ENCODE results near the gene ITIH4.

ITIH4 gene

DNA sequence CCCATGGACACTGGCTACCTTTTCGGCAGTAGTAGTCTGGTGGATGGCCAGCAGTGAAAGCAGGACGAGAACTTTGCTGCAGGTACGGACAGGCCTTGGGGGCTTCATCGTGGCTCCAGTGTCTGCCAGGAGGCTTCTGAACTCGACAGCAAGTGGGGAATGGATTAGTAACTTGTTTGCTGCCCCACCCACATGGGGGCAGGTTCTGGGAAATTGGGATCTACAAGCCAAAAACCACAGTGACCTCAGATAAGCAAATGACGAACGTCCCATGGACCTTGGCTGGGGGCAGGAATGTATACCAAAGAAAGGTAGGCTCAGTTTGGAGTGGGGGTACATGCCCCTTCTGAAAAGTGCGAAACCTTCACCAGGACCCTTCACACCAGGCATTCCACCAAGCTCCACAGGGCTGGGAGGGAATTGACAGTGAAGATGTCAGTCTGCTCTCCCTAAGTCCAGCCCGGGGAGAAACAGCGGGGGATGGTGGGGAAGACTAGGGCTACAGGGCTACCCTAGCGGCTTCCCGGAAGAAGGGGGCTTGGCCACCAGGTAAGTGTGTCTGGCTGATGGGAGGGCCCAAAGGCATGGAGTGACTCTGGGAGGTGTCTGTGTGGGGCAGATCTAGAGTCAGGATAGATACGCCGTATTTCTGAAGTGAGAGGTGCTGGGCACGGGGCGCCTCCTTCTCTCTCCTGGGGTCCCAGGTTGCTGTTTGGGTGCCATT lies at the start of gene ITIH4:
TSS of gene ITIH4 (minus strand) at position 138 of the 724 bp plus-strand sequence. CDS start at position 108, 30 bp downstream.
- no peak for DNase-seq (ENCODE audit: low read depth)

DNA sequence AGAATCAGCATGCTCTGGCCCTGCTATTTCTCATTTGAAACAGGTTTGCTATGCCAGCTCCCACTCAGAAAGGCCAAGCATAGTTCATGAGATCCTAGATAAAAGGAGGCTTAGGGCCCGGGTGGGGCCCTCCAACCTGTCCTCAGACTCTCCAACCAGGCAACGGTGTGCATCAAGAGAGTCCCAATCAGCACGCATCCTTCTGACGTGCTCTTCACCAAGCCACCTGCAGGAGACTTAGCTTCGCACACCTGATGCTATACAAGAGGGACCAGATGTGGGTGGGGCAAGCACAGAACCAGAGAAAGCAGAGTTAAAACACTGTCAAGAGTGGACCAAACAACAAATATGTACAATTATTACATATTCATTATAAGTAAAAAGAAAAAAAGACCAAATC lies 49.6 kb upstream of the ITIH4 start:
- DNase-seq (ENCODE audit: low read depth), result no peak

DNA sequence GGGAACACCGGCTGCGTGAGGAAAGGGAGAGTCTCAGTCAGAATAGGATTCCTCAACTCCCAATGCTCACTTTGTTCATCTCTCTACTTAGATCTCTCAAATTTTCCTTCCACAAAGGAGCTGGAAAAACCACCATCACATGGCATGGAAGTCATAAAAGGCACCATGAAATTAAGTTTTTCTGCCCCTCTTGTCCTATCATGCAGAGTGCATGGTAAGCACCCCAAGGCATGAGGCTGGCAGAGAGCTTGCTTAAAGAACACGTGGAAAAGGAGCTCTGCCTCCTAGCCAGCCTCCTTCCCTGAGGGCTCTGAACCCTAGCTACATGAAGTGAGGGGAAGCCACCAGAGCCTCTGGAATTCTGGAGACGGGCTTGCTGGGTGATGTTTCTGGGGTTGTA lies 49.1 kb upstream of the ITIH4 start:
- DNase-seq (ENCODE audit: low read depth), result no peak

DNA sequence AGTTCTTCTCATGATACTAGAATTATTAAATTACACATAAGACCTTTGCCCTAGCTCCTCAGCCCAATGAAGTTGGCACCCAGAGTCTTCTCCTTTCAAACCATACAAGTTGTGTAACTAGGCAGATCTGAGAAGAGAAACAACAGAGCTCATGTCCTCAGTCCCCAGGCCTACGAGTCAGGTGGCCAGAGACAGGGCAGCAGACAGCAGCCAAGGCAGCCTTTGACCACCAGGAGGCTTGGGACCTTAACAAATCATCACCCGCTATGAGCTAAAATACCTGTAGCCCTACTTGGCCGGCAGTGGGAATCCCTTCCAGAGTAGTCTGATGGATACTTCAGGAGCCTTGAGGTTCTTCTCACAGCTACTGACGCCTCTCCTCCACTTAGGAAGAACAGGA lies 48.6 kb upstream of the ITIH4 start:
- DNase-seq (ENCODE audit: low read depth), result no peak

DNA sequence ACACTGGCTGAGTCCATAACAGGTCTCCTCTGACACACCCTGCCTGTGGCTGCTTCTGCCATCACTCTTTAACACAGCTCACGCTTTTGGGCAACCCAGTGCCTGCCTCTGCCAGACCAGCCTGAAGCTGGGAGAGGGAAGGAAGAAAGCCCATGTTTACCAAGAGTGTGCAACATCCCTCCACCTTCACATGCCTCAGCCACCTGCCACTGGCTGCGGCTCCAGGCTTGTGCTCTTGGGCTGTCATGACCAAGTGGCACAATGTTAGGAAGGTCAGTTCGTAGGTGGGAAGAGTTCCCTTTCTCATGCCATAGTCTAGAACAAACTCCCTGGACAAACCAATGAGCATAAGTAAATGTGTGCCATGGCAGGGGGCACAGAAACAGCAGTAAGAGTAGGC lies 46.6 kb upstream of the ITIH4 start:
- DNase-seq (ENCODE audit: low read depth), result no peak

DNA sequence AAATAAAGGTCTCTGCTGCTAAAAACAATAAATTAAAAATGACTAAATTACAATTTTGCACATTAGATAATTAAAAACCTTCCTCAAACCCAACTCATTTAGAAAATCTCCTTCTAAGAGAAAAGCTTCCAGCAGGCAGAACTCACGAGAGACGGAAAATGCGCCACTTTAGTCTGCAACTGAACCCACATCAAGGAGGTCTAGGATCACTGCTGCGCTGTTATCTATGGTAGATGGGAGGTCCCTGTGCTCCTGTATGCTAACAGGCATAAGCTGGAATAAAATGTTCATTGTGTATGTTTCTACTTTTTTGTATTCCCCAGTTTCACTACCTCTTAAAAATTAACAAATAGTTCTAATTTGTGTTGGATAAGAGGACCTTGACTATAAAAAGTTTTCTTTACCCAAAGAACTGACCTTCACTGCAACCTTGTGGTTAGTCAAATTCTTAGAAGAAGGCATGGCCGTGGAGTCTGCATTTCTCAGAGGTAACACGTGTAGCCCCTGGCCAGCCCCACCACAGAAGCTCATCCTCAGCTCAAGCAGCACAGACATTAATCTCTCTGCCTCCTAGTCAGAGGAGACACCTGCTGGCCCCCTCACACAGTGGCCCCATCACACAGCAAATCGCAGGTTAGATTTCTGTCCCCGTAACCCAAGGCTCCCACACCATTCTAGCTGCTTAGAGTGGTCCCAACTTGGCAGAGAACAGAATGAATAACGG lies 44.6 kb upstream of the ITIH4 start:
- DNase-seq (ENCODE audit: low read depth), result no peak

DNA sequence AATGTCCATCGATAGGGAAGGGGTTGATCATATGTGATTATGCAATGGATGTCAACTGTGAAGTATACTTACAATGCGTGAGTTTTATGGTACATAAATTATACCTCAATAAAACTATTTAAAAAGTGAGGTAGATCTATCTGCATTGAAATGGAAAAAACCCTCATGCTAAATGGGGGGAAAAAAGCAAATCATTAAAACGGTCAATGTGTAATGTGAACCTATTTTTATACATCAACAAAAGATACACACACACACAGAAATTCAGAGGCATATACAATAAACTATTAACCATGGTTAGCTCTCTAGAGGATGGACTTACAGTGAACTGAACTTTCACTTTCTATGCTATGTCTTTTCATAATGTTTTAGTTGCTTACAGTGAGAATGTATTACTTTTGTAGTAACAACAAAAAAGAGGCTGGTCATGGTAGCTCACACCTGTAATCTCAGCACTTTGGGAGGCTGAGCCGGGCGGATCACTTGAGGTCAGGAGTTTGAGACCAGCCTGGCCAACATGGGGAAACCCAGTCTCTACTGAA lies 43.8 kb upstream of the ITIH4 start:
- no peak for DNase-seq (ENCODE audit: low read depth)

DNA sequence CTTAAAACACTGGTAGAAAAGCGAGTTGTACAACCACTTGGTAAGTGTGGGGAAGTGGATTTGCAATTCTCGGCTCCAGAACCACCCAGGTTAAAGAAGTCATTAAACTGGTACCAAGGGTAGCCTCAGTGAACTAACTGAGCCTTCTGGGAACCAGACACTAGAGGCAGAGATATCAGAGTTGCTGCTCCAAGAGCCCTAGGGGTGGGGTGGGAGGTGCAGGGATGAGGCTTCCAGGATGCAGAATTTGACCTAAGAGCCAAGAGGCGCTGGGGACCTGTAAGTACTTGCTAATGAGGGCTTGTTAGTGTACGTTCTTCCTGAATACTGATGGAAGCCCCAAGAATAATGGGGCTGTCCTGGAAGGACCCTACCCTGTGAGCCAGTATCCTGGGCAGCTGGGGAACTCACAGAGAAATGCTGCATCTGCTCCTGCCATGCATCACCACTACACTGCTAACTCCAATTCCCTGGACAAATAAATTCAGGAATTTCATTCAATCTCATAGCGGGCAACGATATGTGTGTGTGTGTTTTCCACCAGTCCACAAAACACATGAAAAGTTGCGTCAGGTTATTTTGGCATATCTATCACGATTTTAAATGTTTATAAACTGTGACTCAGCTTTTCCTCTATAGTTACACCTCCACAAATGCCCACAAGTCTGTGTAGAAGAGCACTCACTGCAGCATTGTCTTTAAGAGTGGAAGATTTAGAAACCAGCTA lies 43.1 kb upstream of the ITIH4 start:
- DNase-seq (ENCODE audit: low read depth), result no peak

DNA sequence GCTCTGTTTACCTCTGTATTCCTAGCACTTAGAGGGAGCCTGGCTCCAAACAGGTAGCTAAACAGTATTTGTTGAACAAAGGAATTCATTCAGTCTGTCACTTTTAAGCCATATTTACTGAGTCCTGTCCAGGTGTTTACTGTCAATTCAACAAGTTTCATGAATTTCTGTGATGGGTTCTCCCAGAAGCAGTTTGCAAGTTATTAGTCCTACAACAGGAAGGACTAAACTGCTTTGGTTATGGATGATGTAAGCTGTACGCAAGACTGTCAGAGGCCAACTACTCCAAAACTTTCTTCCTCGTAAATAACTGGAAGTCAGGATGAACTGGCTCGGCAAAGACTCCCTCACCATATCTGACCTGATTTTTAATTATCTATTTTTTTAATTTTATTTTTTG lies 41.8 kb upstream of the ITIH4 start:
- no peak for DNase-seq (ENCODE audit: low read depth)

DNA sequence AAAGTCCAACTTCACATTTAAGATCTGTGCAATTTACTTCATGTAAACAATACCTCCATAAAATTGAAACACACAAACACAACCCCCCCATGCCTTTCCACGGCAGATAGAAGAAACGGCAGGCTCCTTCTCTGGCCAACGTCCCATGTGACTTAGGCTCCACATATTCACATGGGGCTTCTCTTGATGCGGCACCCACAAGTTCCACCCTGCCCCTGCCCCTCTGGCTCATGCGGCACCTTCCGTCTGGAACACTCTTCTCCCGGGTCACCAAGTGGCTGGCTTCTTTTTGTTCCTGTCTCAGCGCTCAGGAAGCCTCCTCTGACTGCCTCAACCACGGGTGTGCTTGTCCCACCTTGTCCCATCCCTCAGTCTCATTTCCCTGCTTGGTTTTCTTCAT lies 41.3 kb upstream of the ITIH4 start:
- DNase-seq (ENCODE audit: low read depth), result no peak

DNA sequence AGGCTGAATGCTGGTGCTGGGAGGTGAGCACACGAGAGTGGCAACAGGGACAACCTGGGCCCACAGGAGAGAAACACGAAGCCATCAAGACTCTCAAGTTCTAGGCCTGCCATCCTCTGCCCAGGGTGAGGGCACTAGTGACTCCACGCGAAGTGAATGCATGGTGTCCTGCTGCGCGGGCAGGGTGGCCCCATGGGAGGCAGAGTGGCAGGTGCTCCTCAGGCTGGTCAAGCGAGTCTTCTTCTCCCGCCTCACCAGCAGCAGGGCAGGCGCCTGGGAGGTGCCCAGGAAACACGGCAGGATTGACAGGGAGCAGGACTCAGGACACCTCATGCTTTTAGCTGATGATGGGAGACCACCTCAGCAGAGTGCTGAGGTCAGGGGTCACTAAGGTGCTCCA lies 40.0 kb upstream of the ITIH4 start:
- DNase-seq (ENCODE audit: low read depth), result no peak

DNA sequence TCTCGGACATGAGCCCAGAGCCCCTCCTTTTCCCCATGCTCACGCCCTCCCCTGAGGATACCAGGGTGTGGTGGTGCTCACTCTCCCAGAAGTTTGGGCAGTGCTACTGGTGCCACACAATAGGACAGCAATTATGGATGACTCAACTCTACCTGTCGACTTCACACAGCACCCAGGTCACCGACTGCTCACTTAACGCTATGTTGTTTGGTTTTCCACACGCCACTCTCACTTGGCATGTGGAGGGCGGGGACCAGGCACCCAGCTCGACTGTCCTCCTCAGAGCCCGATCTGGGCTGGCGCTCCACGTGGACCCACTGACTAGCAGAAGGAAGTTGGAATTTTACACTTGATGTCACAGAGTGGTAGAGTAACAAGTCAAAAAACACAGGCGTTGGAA lies 36.0 kb upstream of the ITIH4 start:
- no peak for DNase-seq (ENCODE audit: low read depth)

DNA sequence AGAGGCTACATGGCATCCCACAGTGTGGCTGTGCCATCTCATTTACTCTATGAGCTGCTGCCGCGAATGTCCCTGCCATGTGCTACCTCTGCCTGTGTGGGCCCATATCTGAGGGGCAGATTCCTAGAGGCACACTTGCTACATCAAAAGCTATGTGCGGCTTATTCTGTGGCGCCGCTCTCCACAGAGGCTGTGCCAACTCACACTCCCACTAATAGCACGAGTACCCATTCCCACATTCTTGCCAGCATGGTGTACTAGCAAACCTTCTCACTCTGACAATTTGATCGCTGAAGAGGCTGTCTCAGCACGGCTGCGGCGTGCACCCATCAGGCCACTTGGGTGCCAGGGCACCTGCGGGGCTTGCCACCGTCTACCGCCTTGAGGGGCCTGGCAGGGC lies 35.5 kb upstream of the ITIH4 start:
- no peak for DNase-seq (ENCODE audit: low read depth)

DNA sequence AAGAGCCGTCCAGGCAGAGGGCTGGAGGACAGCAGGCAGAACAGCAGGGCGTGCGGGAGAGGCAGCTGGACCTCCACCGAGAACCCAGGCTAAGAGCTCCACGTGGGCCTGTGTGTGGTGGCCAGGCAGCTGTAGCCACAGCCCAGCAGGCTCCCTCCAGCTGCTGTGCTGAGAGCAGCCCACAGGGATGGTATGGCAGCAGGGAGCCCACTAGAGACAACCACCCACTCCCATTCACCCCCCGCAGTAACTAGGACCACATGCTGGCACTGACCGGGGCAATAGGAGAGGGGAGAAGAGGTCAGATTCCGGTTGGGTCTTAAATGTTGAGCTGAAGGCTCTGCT lies 29.9 kb upstream of the ITIH4 start:
- no peak for DNase-seq (ENCODE audit: low read depth)

DNA sequence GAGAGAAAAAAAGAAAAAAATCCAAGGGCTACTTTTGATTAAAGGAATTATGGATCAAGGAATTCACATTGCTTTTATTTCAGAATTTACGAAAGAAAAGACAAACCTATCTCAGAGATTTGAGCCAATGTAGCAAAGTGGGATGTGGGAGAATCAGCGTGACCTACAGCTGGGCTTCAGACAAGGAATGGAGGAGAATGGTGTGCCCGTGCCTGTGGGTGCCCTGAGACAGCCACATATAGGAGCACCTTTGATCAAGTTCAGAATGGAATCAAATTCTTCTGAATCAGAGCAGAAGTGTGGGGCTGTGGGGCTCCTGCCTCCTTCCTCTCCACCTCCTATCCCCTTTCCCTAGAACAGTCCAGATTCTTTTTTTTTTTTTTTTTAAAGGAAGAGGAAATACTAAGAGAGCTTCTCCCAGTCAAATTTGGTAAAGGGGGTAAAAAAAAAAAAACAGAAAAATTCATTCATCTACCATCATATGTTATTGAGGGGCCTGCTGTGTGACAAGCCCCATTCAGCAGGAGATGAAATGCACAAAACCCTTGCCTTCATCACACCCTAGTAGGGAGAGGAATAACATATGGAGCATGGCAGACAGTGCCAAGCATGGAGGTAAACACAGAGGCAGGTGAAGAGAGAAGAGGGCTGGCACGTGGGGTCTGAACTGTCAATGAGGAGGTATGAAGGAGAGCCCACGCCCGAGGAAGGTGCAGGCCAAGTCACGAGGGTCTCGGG lies 29.4 kb upstream of the ITIH4 start:
- DNase-seq (ENCODE audit: low read depth), result no peak

DNA sequence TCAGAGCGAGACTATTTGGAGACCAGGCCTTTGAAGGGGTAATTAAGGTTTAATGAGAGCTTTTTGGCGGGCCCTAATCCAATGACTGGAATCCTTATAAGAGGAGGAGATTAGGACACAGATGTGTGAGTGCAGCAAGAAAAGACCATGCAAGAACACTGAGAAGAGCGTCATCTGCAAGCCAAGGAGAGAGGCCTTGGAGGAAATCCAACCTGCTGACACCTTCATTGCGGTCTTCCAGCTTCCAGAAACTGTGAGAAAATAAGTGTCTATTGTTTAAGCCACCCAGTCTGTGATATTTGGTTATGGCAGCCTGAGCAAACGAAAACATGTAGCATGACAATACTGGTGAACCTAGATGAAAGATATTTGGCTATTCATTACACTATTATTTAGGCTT lies 27.4 kb upstream of the ITIH4 start:
- DNase-seq (ENCODE audit: low read depth), result no peak

DNA sequence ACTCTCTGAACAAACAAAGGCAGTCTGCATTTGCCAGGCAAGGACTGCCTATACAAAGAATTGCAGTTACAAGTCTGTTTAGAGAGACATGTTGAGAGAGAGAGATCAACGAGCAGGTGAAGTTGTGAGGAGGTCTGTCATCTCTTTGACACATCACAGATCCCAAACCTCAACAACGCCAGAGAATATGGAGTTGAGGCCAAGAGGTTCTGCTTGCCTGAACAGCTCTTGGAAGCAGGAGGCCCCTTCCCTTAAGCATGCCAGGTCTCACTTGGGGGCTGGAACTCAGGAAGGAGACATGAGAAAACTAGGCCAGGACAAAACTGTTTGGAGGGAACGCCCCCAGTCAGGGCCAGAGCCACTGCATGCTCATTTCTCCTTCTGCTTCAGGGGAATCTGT lies 26.7 kb upstream of the ITIH4 start:
- no peak for DNase-seq (ENCODE audit: low read depth)

DNA sequence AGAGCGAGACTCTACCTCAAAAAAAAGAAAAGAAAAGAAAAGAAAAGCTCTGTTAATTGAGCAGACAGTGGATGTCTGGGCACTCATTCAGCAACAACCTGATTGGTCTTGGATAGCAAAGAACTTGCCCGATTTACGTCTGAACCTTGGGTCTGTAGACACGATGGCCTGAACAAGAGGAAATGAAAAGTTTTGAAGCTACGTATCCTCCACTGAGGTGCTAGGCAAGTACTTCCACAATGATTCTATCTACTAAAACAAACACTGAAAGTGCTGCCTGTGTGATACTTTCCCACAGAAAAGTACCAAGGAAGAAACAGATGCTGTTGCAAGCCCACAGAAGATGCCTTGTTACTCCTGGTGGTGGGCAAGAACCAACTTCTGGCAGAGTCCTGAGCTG lies 26.2 kb upstream of the ITIH4 start:
- no peak for DNase-seq (ENCODE audit: low read depth)

DNA sequence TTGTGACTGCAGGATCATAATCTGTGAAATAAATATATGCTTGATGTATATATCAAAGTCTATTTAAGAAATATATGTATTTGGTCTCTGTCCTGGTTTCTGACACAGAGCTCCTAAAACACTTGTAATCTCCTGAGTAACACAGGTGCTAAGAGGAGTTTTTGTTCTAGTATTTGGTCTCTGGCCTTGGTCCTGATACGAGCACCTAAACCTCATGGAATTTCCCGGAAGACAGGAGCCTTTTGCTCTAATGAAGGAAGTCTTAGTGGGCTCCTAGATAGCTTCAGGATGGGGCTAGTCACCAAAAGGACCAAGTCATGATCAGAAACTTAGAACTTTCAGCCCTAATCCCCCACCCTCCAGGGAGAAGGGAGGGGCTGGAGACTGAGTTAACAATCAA lies 23.5 kb upstream of the ITIH4 start:
- DNase-seq (ENCODE audit: low read depth), result no peak

DNA sequence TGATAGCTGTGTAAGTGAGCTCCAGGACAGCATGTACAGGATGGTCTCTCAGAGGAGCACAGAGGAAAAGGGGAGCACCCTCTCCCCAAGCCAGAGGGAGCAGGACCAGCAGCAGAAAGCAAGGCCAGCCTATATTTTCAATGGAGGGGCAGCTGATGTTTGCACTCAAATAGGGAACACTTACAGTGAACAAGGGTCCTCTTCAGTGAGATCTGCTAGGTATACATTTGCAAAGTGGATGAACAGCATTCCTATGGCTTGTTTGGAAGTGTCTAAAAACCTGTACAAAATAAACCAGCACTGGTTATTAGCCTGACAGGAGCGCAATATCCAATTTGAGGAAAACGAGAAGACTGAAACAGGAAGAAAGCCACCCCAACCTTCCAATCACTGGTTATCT lies 21.9 kb upstream of the ITIH4 start:
- no peak for DNase-seq (ENCODE audit: low read depth)

DNA sequence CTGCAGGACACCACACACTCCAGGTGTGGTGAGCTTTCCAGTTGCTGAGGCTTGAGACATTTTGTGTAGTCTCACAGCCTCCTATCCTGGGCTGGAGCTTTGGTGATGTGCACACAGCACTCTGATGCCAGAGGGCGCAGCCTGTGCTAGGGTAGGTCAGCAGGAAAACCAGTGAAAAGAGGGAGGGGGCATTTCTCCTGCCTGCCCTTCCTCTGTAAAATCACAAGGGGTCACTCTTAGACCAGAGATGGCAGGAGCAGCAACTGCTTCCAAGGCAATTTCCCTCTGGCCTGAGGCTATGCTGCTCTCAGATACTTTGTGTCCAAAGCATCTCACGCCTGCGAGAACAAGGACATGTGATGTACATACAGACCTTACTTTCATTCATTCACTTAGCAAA lies 20.9 kb upstream of the ITIH4 start:
- DNase-seq (ENCODE audit: low read depth), result no peak

DNA sequence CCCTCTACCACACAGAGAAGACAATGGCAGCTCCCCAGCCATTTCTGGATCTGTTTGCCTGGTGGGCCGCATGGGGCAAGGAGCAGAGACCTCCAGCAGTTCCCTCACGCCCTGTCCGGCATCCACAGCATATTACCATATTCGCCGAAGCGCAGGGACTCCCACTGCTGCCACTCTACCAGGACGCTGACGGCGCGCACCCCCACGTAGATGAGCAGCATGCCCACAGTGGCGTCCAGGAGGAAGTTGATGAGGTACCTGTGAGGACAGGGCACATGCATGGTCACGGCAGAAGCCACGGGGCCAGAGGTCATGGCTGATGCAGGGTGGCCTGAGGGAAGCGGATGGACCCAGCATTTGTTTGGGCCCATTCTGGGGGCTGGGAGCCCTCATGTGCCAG lies 19.2 kb upstream of the ITIH4 start:
- no peak for DNase-seq (ENCODE audit: low read depth)

Measured in HS-5 (cell line).